CD4-positive, alpha-beta T cell treated with Interleukin-12 subunit alpha and Interleukin-12 subunit beta, for 1 hour (primary cell): ENCODE measurements around the gene CTU2.

Experiments used
- DNase-seq: peaks from one replicate; pipeline ENCODE4 v3.0.0-alpha.2; 2020

Gene CTU2

GRCh38 chr16:88715312-88716190 is 9.2 kb downstream of the CTU2 start:
- DNase-seq = no peak

GRCh38 chr16:88716201-88716600 is 9.9 kb downstream of the CTU2 start:
- no peak for DNase-seq

GRCh38 chr16:88716601-88717001 is 10.3 kb downstream of the CTU2 start:
- no peak for DNase-seq

GRCh38 chr16:88718178-88718577 is 11.9 kb downstream of the CTU2 start:
- no peak for DNase-seq

- DNase-seq = no peak
Observed at GRCh38 chr16:88719267-88719932, 13.1 kb downstream of the CTU2 start.

GRCh38 chr16:88719933-88720296 is 13.6 kb downstream of the CTU2 start:
- no peak for DNase-seq

GRCh38 chr16:88720396-88720970 is 14.2 kb downstream of the CTU2 start:
- DNase-seq = no peak

GRCh38 chr16:88721236-88721635 is 14.9 kb downstream of the CTU2 start:
- DNase-seq = no peak

GRCh38 chr16:88721815-88722755 is 15.8 kb downstream of the CTU2 start:
- no peak for DNase-seq

- DNase-seq = no peak
Observed at GRCh38 chr16:88722784-88723506, 16.6 kb downstream of the CTU2 start.

- DNase-seq = no peak
Observed at GRCh38 chr16:88723507-88723887, 17.2 kb downstream of the CTU2 start.

- no peak for DNase-seq
Observed at GRCh38 chr16:88723911-88724310, 17.6 kb downstream of the CTU2 start.

- no peak for DNase-seq
Observed at GRCh38 chr16:88724855-88725555, 18.7 kb downstream of the CTU2 start.

- no peak for DNase-seq
Observed at GRCh38 chr16:88725609-88726407, 19.5 kb downstream of the CTU2 start.

- no peak for DNase-seq
Observed at GRCh38 chr16:88726408-88726749, 20.1 kb downstream of the CTU2 start.

- no peak for DNase-seq
Observed at GRCh38 chr16:88726981-88727380, 20.7 kb downstream of the CTU2 start.

- no peak for DNase-seq
Observed at GRCh38 chr16:88727871-88728270, 21.6 kb downstream of the CTU2 start.

GRCh38 chr16:88730632-88731607 is 24.6 kb downstream of the CTU2 start:
- DNase-seq = no peak

GRCh38 chr16:88731699-88732098 is 25.4 kb downstream of the CTU2 start:
- no peak for DNase-seq
